Stimulated activated memory B cell treated with anti-CD40 and anti-IgM and Interleukin-4, amounts not matched to agents 10 μg/mL and 1 μg/mL and 100 μg/mL, for 72 hours (primary cell): ENCODE results near the gene C2orf92.

Source experiments
- ATAC-seq: fragments of 150-1000 bp; cut with Tn5 transposase; 2 replicates; pipeline ENCODE4 v1.10.0; 2021
- H3K27ac Mint-ChIP-seq: one replicate; pipeline ENCODE4 v1.8.0; 2022; ENCODE audit warnings: mild to moderate bottlenecking, mixed read lengths
- H3K27me3 Mint-ChIP-seq: one replicate; pipeline ENCODE4 v1.8.0; 2022; ENCODE audit warnings: mixed read lengths
- H3K36me3 Mint-ChIP-seq: one replicate; pipeline ENCODE4 v1.8.0; 2022; ENCODE audit warnings: mixed read lengths
- H3K4me1 Mint-ChIP-seq: one replicate; pipeline ENCODE4 v1.8.0; 2022; ENCODE audit warnings: mixed read lengths
- H3K4me3 Mint-ChIP-seq: one replicate; pipeline ENCODE4 v1.8.0; 2022; ENCODE audit warnings: mild to moderate bottlenecking, moderate library complexity, mixed read lengths
- H3K9me3 Mint-ChIP-seq: one replicate; pipeline ENCODE4 v1.8.0; 2022; ENCODE audit warnings: mixed read lengths

C2orf92 gene

DNA sequence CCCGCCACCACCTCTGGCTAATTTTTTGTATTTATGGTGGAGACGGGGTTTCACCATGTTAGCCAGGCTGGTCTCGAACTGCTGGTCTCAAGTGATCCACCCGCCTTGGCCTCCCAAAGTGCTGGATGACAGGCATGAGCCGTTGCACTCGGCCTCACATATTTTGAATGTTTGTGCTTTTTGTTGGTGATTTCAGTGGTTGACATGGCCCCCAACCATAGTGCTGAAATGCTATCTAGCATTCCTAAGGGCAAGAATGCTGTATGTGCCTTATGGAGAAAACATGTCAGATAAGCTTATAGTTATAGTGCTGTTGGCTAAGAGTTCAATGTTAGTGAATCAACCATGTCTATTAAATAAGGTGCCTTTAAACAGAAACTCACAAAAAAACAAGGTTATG is 52.7 kb downstream of the C2orf92 start:
- H3K27me3 Mint-ChIP-seq, result no peaks in the 10 kb centered on the region
- peaks cover 14% of the 10 kb centered on the region for H3K4me1 Mint-ChIP-seq
- no peak for ATAC-seq
- peaks cover 4% of the 10 kb centered on the region for H3K9me3 Mint-ChIP-seq
- H3K4me3 Mint-ChIP-seq, result no peak overlapping the region
- no peak overlapping the region for H3K27ac Mint-ChIP-seq
- H3K36me3 Mint-ChIP-seq, result no peaks in the 10 kb centered on the region

GRCh38 chr2:97723156-97724072 is 53.9 kb downstream of the C2orf92 start:
- no peak overlapping the region for H3K4me3 Mint-ChIP-seq
- no peak for ATAC-seq
- no peaks in the 10 kb centered on the region for H3K27me3 Mint-ChIP-seq
- peaks cover 11% of the 10 kb centered on the region for H3K4me1 Mint-ChIP-seq
- no peaks in the 10 kb centered on the region for H3K36me3 Mint-ChIP-seq
- H3K27ac Mint-ChIP-seq, result no peak overlapping the region
- peaks cover 4% of the 10 kb centered on the region for H3K9me3 Mint-ChIP-seq

DNA sequence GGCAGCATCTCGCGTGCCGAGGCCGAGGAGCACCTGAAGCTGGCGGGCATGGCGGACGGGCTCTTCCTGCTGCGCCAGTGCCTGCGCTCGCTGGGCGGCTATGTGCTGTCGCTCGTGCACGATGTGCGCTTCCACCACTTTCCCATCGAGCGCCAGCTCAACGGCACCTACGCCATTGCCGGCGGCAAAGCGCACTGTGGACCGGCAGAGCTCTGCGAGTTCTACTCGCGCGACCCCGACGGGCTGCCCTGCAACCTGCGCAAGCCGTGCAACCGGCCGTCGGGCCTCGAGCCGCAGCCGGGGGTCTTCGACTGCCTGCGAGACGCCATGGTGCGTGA is 54.5 kb downstream of the C2orf92 start:
- no peak for ATAC-seq
- Mint-ChIP-seq H3K27ac (no peak overlapping the region), H3K4me3 (no peak overlapping the region)

DNA sequence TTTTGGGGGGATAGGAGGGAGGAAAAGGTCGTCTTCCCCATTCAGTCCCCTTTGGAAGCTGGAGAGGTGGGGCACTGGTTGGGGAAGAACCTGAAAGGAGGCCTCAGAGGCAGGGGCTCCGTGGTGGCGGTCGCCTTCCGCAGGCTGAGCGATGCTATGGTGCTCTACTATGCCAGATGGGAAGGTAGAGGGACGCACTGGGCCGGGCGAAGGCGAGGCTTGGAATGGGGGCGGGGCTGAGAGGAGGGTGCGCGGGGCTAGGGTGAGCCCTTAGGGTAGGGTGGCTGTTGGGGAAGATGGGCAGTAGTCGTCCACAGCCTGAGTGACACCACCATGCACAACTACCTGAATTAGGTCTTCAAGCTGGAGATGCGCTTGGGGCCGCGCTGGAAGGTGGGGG is 55.0 kb downstream of the C2orf92 start:
- no peaks in the 10 kb centered on the region for H3K36me3 Mint-ChIP-seq
- no peak overlapping the region for H3K27ac Mint-ChIP-seq

More for the DNA sequence above, 54.5 kb downstream of the C2orf92 start:
- peaks cover 2% of the 10 kb centered on the region for H3K9me3 Mint-ChIP-seq
- H3K36me3 Mint-ChIP-seq, result no peaks in the 10 kb centered on the region
- H3K4me1 Mint-ChIP-seq, result peaks cover 5% of the 10 kb centered on the region
- H3K27me3 Mint-ChIP-seq, result no peaks in the 10 kb centered on the region

DNA sequence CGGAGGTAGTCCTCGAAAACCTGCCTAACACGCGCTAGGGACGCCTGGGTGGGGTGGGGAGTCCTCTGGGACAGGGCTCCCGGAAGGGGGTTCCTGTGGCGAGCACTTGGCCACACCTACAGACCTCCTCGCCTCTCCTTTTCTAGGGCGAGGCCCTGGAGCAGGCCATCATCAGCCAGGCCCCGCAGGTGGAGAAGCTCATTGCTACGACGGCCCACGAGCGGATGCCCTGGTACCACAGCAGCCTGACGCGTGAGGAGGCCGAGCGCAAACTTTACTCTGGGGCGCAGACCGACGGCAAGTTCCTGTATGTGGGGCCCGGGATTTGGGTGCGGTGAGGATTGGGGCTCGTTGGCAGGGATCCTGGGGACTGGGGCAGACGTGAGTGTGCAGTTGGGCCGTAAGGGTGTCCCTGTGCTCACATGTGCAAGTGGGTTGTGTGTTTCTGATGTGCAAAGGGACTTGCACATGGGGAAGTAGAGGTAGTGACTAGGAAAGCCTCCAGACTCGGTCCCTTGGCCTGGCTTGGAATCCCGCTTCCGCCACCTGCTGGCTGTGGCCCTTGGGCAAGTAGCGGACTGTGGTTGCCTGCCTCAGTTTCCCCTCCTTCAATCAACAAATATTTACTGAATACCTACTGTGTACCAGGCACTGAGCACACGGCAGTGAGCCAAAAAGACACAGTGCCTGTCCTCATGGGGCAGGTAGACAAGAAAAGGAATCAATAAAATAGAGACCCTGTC is 55.6 kb downstream of the C2orf92 start:
- H3K9me3 Mint-ChIP-seq, result peaks cover 1% of the 10 kb centered on the region
- H3K4me1 Mint-ChIP-seq, result no peaks in the 10 kb centered on the region
- H3K27ac Mint-ChIP-seq, result no peak overlapping the region
- H3K4me3 Mint-ChIP-seq, result no peak overlapping the region
- no peak for ATAC-seq
- no peaks in the 10 kb centered on the region for H3K27me3 Mint-ChIP-seq
- H3K36me3 Mint-ChIP-seq, result peaks cover 1% of the 10 kb centered on the region

More for the DNA sequence above, 55.0 kb downstream of the C2orf92 start:
- Mint-ChIP-seq H3K9me3 (no peaks in the 10 kb centered on the region), H3K27me3 (no peaks in the 10 kb centered on the region), H3K4me3 (no peak overlapping the region), H3K4me1 (peaks cover under 1% of the 10 kb centered on the region)
- no peak for ATAC-seq

- ATAC-seq, result no peak
- H3K36me3 Mint-ChIP-seq, result peaks cover 5% of the 10 kb centered on the region
- H3K27ac Mint-ChIP-seq, result no peak overlapping the region
- peaks cover 3% of the 10 kb centered on the region for H3K9me3 Mint-ChIP-seq
- H3K4me3 Mint-ChIP-seq, result no peak overlapping the region
- H3K27me3 Mint-ChIP-seq, result peaks cover 2% of the 10 kb centered on the region
- no peaks in the 10 kb centered on the region for H3K4me1 Mint-ChIP-seq
Measured at GRCh38 chr2:97726261-97727064, 57.0 kb downstream of the C2orf92 start.

DNA sequence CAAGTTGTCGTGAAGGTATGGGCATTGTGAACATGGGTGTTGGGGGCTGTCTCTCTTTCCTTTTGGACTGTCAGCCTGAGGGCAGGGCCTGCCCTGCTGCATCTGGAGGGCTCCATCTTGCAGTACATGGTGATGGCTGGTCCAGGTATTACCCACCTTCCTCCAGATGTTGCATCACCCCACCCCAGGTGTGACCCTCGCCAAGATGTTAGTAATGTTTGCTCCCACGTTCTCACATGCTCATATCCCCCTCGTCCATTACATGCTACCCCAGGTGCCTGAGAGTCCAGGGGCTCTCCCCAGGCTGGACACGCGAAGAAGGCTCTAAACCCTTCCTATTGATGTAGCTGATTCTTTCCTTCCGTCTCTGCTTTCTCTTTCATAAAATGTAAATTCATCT is 57.8 kb downstream of the C2orf92 start:
- peaks cover 3% of the 10 kb centered on the region for H3K9me3 Mint-ChIP-seq
- H3K4me3 Mint-ChIP-seq, result no peak overlapping the region
- H3K36me3 Mint-ChIP-seq, result peaks cover 5% of the 10 kb centered on the region
- no peak for ATAC-seq
- H3K27ac Mint-ChIP-seq, result no peak overlapping the region
- peaks cover 7% of the 10 kb centered on the region for H3K27me3 Mint-ChIP-seq
- no peaks in the 10 kb centered on the region for H3K4me1 Mint-ChIP-seq

GRCh38 chr2:97728091-97728731 is 58.7 kb downstream of the C2orf92 start:
- no peak overlapping the region for H3K4me3 Mint-ChIP-seq
- no peak overlapping the region for H3K27ac Mint-ChIP-seq
- no peaks in the 10 kb centered on the region for H3K4me1 Mint-ChIP-seq
- H3K27me3 Mint-ChIP-seq, result peaks cover 7% of the 10 kb centered on the region
- peaks cover 3% of the 10 kb centered on the region for H3K9me3 Mint-ChIP-seq
- peaks cover 5% of the 10 kb centered on the region for H3K36me3 Mint-ChIP-seq
- no peak for ATAC-seq

GRCh38 chr2:97730245-97730644 is 60.7 kb downstream of the C2orf92 start:
- Mint-ChIP-seq H3K27me3 (peaks cover 7% of the 10 kb centered on the region), H3K36me3 (peaks cover 5% of the 10 kb centered on the region), H3K4me3 (no peak overlapping the region), H3K4me1 (no peaks in the 10 kb centered on the region), H3K9me3 (peaks cover 3% of the 10 kb centered on the region), H3K27ac (no peak overlapping the region)
- ATAC-seq, result no peak

GRCh38 chr2:97731274-97732020 is 61.9 kb downstream of the C2orf92 start:
- peaks cover 3% of the 10 kb centered on the region for H3K9me3 Mint-ChIP-seq
- H3K27me3 Mint-ChIP-seq, result peaks cover 7% of the 10 kb centered on the region
- no peak for ATAC-seq
- H3K27ac Mint-ChIP-seq, result no peak overlapping the region
- no peak overlapping the region for H3K4me3 Mint-ChIP-seq
- peaks cover 5% of the 10 kb centered on the region for H3K36me3 Mint-ChIP-seq
- no peaks in the 10 kb centered on the region for H3K4me1 Mint-ChIP-seq

DNA sequence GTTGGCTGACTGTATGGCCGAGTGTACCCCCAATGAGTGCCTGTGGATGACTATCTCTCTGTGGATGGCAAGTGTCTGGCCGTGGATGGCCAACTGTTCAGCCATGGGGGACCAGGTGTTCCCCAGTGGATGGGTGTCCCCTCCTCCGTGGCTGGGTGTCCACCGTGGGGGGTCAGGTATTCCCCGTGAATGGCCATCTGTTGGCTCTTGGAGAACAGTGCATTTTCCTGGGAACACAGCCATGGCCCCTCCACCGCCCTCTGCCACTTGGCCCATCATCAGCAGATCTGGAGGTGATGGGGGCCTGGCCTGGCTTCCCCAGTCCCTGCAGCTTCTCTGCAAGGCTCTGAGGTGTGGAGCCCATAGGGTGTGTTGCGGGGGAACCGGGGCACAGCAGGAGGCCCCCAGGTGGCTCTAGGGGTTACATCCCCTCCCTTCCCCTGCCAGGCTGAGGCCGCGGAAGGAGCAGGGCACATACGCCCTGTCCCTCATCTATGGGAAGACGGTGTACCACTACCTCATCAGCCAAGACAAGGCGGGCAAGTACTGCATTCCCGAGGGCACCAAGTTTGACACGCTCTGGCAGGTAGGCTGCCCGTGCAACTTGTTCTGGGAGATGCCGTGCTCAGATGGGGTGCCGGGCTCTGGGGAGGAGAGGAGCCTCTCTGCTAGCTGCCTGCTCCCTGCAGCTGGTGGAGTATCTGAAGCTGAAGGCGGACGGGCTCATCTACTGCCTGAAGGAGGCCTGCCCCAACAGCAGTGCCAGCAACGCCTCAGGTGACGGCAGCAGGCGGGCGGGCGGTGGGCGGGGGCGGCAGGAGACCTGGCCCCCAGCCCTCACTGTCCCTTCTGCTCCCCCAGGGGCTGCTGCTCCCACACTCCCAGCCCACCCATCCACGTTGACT is 63.2 kb downstream of the C2orf92 start:
- Mint-ChIP-seq H3K9me3 (peaks cover 3% of the 10 kb centered on the region), H3K27ac (no peak overlapping the region), H3K4me1 (no peaks in the 10 kb centered on the region), H3K36me3 (peaks cover 5% of the 10 kb centered on the region), H3K4me3 (no peak overlapping the region), H3K27me3 (peaks cover 7% of the 10 kb centered on the region)
- no peak for ATAC-seq

- Mint-ChIP-seq H3K27me3 (peaks cover 7% of the 10 kb centered on the region), H3K9me3 (peaks cover 3% of the 10 kb centered on the region), H3K4me1 (no peaks in the 10 kb centered on the region), H3K27ac (no peak overlapping the region), H3K4me3 (no peak overlapping the region), H3K36me3 (peaks cover 5% of the 10 kb centered on the region)
- no peak for ATAC-seq
Measured at GRCh38 chr2:97733341-97734035, 64.0 kb downstream of the C2orf92 start.
